ENCODE measurements around the gene POU5F1.
"Not testable (repeated sequence)": the region's sequence is repeated elsewhere in the genome, so short reads cannot be mapped to it uniquely, and the experiment has no call there.

The POU5F1 gene

GRCh38 chr6:31169858-31170599 lies 453 bp downstream of the POU5F1 start:
- not testable (repeated sequence) for H3K27ac ChIP-seq, H3K4me3 ChIP-seq

- H3K27ac ChIP-seq = no peak overlapping the region
- no peak overlapping the region for H3K4me3 ChIP-seq
Measured at GRCh38 chr6:31169123-31169857, 1.2 kb downstream of the POU5F1 start.

- Histone ChIP-seq H3K27ac (no peak overlapping the region), H3K4me3 (no peak overlapping the region)
Measured at GRCh38 chr6:31168606-31169005, 1.9 kb downstream of the POU5F1 start.

GRCh38 chr6:31165986-31166385 lies 4.5 kb downstream of the POU5F1 start:
- Histone ChIP-seq H3K27ac (no peak overlapping the region), H3K4me3 (no peak overlapping the region)

- not testable (repeated sequence) for H3K27ac ChIP-seq, H3K4me3 ChIP-seq
Measured at GRCh38 chr6:31165064-31165832, 5.2 kb downstream of the POU5F1 start.

- H3K27ac ChIP-seq, H3K4me3 ChIP-seq: not testable (repeated sequence)
Measured at GRCh38 chr6:31164475-31165063, 5.9 kb downstream of the POU5F1 start.

- H3K27ac ChIP-seq = no peak overlapping the region
- H3K4me3 ChIP-seq = no peak overlapping the region
Measured at GRCh38 chr6:31163922-31164321, 6.6 kb downstream of the POU5F1 start.

GRCh38 chr6:31162463-31163165 lies 7.9 kb downstream of the POU5F1 start:
- H3K4me3 ChIP-seq = no peak overlapping the region
- H3K27ac ChIP-seq = no peak overlapping the region

GRCh38 chr6:31161216-31162126 lies 9.0 kb downstream of the POU5F1 start:
- Histone ChIP-seq H3K4me3 (no peak overlapping the region), H3K27ac (no peak overlapping the region)

GRCh38 chr6:31158863-31159855 lies 11.3 kb downstream of the POU5F1 start:
- peak overlapping the region; percentile 54 to 77 (median 69) for H3K4me3 ChIP-seq
- H3K27ac ChIP-seq = peak overlapping the region in 18 of 21 experiments; percentile 11 to 93 (median 66)

- Histone ChIP-seq H3K27ac (peak within 1 kb of the TSS in 20 of 21 experiments; percentile 58 to 93 (median 85)), H3K4me3 (peak within 1 kb of the TSS; percentile 54 to 77 (median 69))
Measured at GRCh38 chr6:31158140-31158862, 12.2 kb downstream of the POU5F1 start, which contains the start of gene TCF19. TCF19 (plus strand) TSS chr6:31158589; CDS start chr6:31159470, 881 bp downstream.

- Histone ChIP-seq H3K4me3 (peak within 1 kb of the TSS; percentile 54 to 77 (median 69)), H3K27ac (peak within 1 kb of the TSS in 20 of 21 experiments; percentile 58 to 93 (median 85))
Measured at GRCh38 chr6:31157513-31158139, 12.9 kb downstream of the POU5F1 start, which contains the start of gene CCHCR1. CCHCR1 (minus strand) TSS chr6:31157802; CDS start chr6:31157600, 202 bp downstream.

- H3K27ac ChIP-seq = no peak overlapping the region
- H3K4me3 ChIP-seq = no peak overlapping the region
Measured at GRCh38 chr6:31156641-31157040, 13.8 kb downstream of the POU5F1 start.

GRCh38 chr6:31154436-31154835 lies 16.0 kb downstream of the POU5F1 start:
- Histone ChIP-seq H3K27ac (no peak overlapping the region), H3K4me3 (no peak overlapping the region)

GRCh38 chr6:31152781-31153180 lies 17.7 kb downstream of the POU5F1 start:
- Histone ChIP-seq H3K4me3 (no peak overlapping the region), H3K27ac (no peak overlapping the region)
